HepG2 (cell line): ENCODE data around the gene SACS. TPM values are rescaled to one million over a fixed set of nuclear protein-coding genes. Genes with fewer than 3 reads are reported as not detected.

Experiments used
- ATAC-seq: fragments of 200-7000 bp; cut with Tn5 transposase; 3 replicates; pipeline ENCODE4 v1.9.1; 2020; ENCODE audit warnings: mild to moderate bottlenecking, moderate library complexity
- BruUV-seq: library from RNA; stranded (reverse); fragments of 400-500 nt; replicated peaks from 2 replicates; lab custom pipeline; 2021; lab: Mats Ljungman, UMichigan
- CTCF ChIA-PET: fragments of 300-600 bp; formaldehyde crosslinking; extraction: SDS; loops from one replicate; lab custom pipeline; 2021; ENCODE audit warnings: low total read pairs, inconsistent platforms, low intra/inter-chr PET ratio; lab: Yijun Ruan, JAX
- POLR2A ChIA-PET: fragments of 350-600 bp; sonication (Branson Sonifier 250); formaldehyde crosslinking; loops from one replicate; lab custom pipeline; 2020; ENCODE audit warnings: antibody characterized with exemption, inconsistent platforms; lab: Yijun Ruan, JAX
- DNase-seq: peaks from one replicate; pipeline ENCODE4 v3.0.0-alpha.2; 2015; ENCODE audit warnings: low spot score
- FAIRE-seq: peaks from 3 replicates; lab custom pipeline; 2011; peaks lifted over from hg19 to GRCh38; lab: Jason Lieb, UNC
- H2AFZ ChIP-seq: one replicate; pipeline ENCODE4 v1.6.1; 2011; ENCODE audit warnings: low read length, inconsistent platforms
- H3K27ac ChIP-seq: fragments of 300-600 bp; 3 replicates; pipeline ENCODE4 v1.8.0; 2011; ENCODE audit warnings: mixed run types, mild to moderate bottlenecking, mixed read lengths, low read length, inconsistent platforms; ENCODE audit not compliant: insufficient read depth; ENCODE audit errors: extremely low read length
- H3K27me3 ChIP-seq, 2 experiments: fragments of 200-600 bp in 1 of 2; 2 replicates in 1 of 2; 3 replicates in 1 of 2; pipeline versions ENCODE4 v1.6.0 to v1.8.0; 2011; ENCODE audit warnings: low read length in 2 of 2, mild to moderate bottlenecking in 2 of 2, moderate library complexity in 2 of 2, inconsistent platforms in 1 of 2; ENCODE audit not compliant: insufficient read depth in 2 of 2, control insufficient read depth in 1 of 2
- H3K36me3 ChIP-seq, 2 experiments: fragments of 200-600 bp in 1 of 2; replicated peaks in 1 of 2; 2 replicates in 1 of 2; 3 replicates in 1 of 2; pipeline versions ENCODE4 v1.5.1 to v1.8.0; 2011; ENCODE audit warnings: low read length in 2 of 2, inconsistent platforms in 1 of 2; ENCODE audit not compliant: insufficient read depth in 2 of 2, control insufficient read depth in 1 of 2
- H3K4me1 ChIP-seq: 2 replicates; pipeline ENCODE4 v1.5.1; 2012; ENCODE audit warnings: low read length, inconsistent platforms; ENCODE audit not compliant: insufficient read depth
- H3K4me2 ChIP-seq: 2 replicates; pipeline ENCODE4 v1.6.0; 2011; ENCODE audit warnings: low read depth, low read length, inconsistent platforms
- H3K4me3 ChIP-seq, 3 experiments: fragments of 200-600 bp in 1 of 3; sonication (generic), shearing (Covaris generic) in 1 of 3; replicated peaks in 1 of 3; 2 replicates each; pipeline ENCODE4 v1.5.1; 2011 to 2016; ENCODE audit warnings: low read length in 3 of 3, inconsistent platforms in 2 of 3, low read depth in 2 of 3, mild to moderate bottlenecking in 2 of 3, control low read depth in 1 of 3, mixed read lengths in 1 of 3; ENCODE audit not compliant: insufficient read depth in 1 of 3
- H3K79me2 ChIP-seq: one replicate; pipeline ENCODE4 v1.6.1; 2011; ENCODE audit warnings: low read length, inconsistent platforms; ENCODE audit not compliant: insufficient read depth
- H3K9ac ChIP-seq: 2 replicates; pipeline ENCODE4 v1.6.0; 2011; ENCODE audit warnings: mild to moderate bottlenecking, low read depth, low read length, inconsistent platforms; ENCODE audit not compliant: insufficient read depth
- H3K9me3 ChIP-seq: 2 replicates; pipeline ENCODE4 v1.5.1; 2012; ENCODE audit warnings: mild to moderate bottlenecking, low read length
- H4K20me1 ChIP-seq: 2 replicates; pipeline ENCODE4 v1.6.0; 2011; ENCODE audit warnings: inconsistent platforms, mild to moderate bottlenecking, low read length, moderate library complexity; ENCODE audit not compliant: insufficient read depth
- CBX1 ChIP-seq: IDR thresholded peaks from one replicate; pipeline ENCODE4 v1.6.1; 2016; ENCODE audit warnings: antibody characterized with exemption, low read depth
- EED ChIP-seq: sonication (generic); formaldehyde crosslinking; IDR thresholded peaks from 2 replicates; pipeline ENCODE4 v1.5.0; 2020; ENCODE audit warnings: mild to moderate bottlenecking, missing genetic modification reagents
- GPBP1L1 ChIP-seq: sonication (generic); formaldehyde crosslinking; IDR thresholded peaks from 2 replicates; pipeline ENCODE4 v1.5.0; 2020; ENCODE audit warnings: mild to moderate bottlenecking, missing genetic modification reagents
- HDAC2 ChIP-seq: sonication (generic); formaldehyde crosslinking; IDR thresholded peaks from 2 replicates; pipeline ENCODE4 v1.4.0; 2020; ENCODE audit warnings: missing genetic modification reagents
- LRRFIP1 ChIP-seq: sonication (generic); formaldehyde crosslinking; conservative IDR thresholded peaks from 2 replicates; pipeline ENCODE4 v1.4.0; 2020; ENCODE audit warnings: missing genetic modification reagents
- NPAS2 ChIP-seq: sonication (generic); formaldehyde crosslinking; IDR thresholded peaks from 2 replicates; pipeline ENCODE4 v1.8.0; 2022; ENCODE audit warnings: mild to moderate bottlenecking, missing genetic modification reagents, borderline replicate concordance
- REXO4 ChIP-seq: sonication (generic); formaldehyde crosslinking; IDR thresholded peaks from 2 replicates; pipeline ENCODE4 v1.8.0; 2022; ENCODE audit warnings: missing genetic modification reagents, mild to moderate bottlenecking, borderline replicate concordance
- SNAPC4 ChIP-seq: sonication (generic); formaldehyde crosslinking; IDR thresholded peaks from 2 replicates; pipeline ENCODE4 v1.4.0; 2020; ENCODE audit warnings: mild to moderate bottlenecking, missing genetic modification reagents
- TAF1 ChIP-seq: sonication (generic); formaldehyde crosslinking; IDR thresholded peaks from 2 replicates; pipeline ENCODE4 v1.4.0; 2020; ENCODE audit warnings: missing genetic modification reagents
- THAP8 ChIP-seq: sonication (generic); formaldehyde crosslinking; IDR thresholded peaks from 2 replicates; pipeline ENCODE4 v1.5.1; 2020; ENCODE audit warnings: missing genetic modification reagents, mild to moderate bottlenecking, borderline replicate concordance
- YEATS2 ChIP-seq: sonication (generic); formaldehyde crosslinking; IDR thresholded peaks from 2 replicates; pipeline ENCODE4 v1.4.0; 2020; ENCODE audit warnings: missing genetic modification reagents, borderline replicate concordance
- ZMYM3 ChIP-seq: sonication (generic); formaldehyde crosslinking; IDR thresholded peaks from 2 replicates; pipeline ENCODE4 v1.5.1; 2020; ENCODE audit warnings: mild to moderate bottlenecking, missing genetic modification reagents
- WGBS: methylation state at CpG from one replicate; pipeline ENCODE4 v1.1.6; 2017; ENCODE audit warnings: low lambda C conversion rate; 5-methylcytosine and 5-hydroxymethylcytosine counted together
- in situ Hi-C: cut with HindIII; loops from 2 replicates; pipeline ENCODE4 v1.10.0; 2017; ENCODE audit warnings: low pct_unique_long_range_greater_than_20kb; ENCODE audit not compliant: extremely low pct_ligation_motif_present
- intact Hi-C: fragments of 100-400 bp; cut with micrococcal nuclease; formaldehyde crosslinking; loops from one replicate; pipeline ENCODE4 v1.10.0; 2022; ENCODE audit not compliant: unreplicated experiment
- polyA plus RNA-seq, 8 experiments: library from polyadenylated mRNA; depleted of rRNA in 3 of 8; stranded (reverse) in 7 of 8; unstranded in 1 of 8; fragments of >200 nt; fragmentation: Illumina TruSeq in 4 of 8; extraction: Trizol in 4 of 8; gene quantifications; 2 replicates each; pipeline versions ENCODE4 v1.2.1 to v1.2.3, GENCODE V29; 2011 to 2016; ENCODE audit warnings: low read depth in 4 of 8, missing spikeins in 1 of 8, mixed read lengths in 1 of 8; ENCODE audit not compliant: insufficient read depth in 1 of 8
- total RNA-seq, 5 experiments: library from RNA; depleted of rRNA; stranded (reverse); fragments of >200 nt; fragmentation: Illumina TruSeq; extraction: Trizol; gene quantifications; 2 replicates each; pipeline ENCODE4 v1.2.3, GENCODE V29; 2016; ENCODE audit warnings: low read depth in 1 of 5
- TF ChIP-seq, protein P1 (sequence below): IDR thresholded peaks from 2 replicates; pipeline ENCODE4 v1.6.1; 2016; ENCODE audit warnings: low read depth, control low read depth

The SACS gene
- total and polyA plus RNA-seq, 2 of the 13 experiments (the other 11 are each of a cell fraction or from before 2014, with no cell fraction given): 4.0 to 15.7 TPM

GRCh38 chr13:23377983-23378632, 55.4 kb downstream of the SACS start:
- CTCF ChIA-PET: no interaction called here
- Histone ChIP-seq H2AFZ (no peak overlapping the region), H3K4me2 (no peak overlapping the region), H3K27me3 (peaks cover 0 to 22% of the 10 kb centered on the region in 2 experiments; a peak in 1 of 5 replicates), H3K27ac (no peak overlapping the region), H3K9ac (no peak overlapping the region), H4K20me1 (no peaks in the 10 kb centered on the region), H3K4me1 (peaks cover 22% of the 10 kb centered on the region), H3K9me3 (no peaks in the 10 kb centered on the region), H3K4me3 (no peak overlapping the region), H3K79me2 (peaks cover 3% of the 10 kb centered on the region), H3K36me3 (peaks cover 0 to 2% of the 10 kb centered on the region in 2 experiments; a peak in 1 of 5 replicates)
- BruUV-seq: no TSS peak
- ATAC-seq: no peak
- intact Hi-C loops: no loop called here
- no peak for FAIRE-seq
- POLR2A ChIA-PET: no interaction called here
- 54% methylated on average over 11 of the region's 11 CpGs for WGBS
- no peak for DNase-seq
- in situ Hi-C loops: no loop called here
- TF ChIP-seq YEATS2 (CRISPR knock-in tag): no peak
- no peak for TF ChIP-seq GPBP1L1 (CRISPR knock-in tag)
- TF ChIP-seq THAP8: no peak
- TF ChIP-seq TAF1 (CRISPR knock-in tag): no peak
- TF ChIP-seq ZMYM3 (CRISPR knock-in tag): no peak
- TF ChIP-seq EED (CRISPR knock-in tag): no peak
- TF ChIP-seq, protein P1, sequence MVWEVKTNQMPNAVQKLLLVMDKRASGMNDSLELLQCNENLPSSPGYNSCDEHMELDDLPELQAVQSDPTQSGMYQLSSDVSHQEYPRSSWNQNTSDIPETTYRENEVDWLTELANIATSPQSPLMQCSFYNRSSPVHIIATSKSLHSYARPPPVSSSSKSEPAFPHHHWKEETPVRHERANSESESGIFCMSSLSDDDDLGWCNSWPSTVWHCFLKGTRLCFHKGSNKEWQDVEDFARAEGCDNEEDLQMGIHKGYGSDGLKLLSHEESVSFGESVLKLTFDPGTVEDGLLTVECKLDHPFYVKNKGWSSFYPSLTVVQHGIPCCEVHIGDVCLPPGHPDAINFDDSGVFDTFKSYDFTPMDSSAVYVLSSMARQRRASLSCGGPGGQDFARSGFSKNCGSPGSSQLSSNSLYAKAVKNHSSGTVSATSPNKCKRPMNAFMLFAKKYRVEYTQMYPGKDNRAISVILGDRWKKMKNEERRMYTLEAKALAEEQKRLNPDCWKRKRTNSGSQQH: no peak
- no peak for TF ChIP-seq REXO4 (CRISPR knock-in tag)
- TF ChIP-seq SNAPC4 (CRISPR knock-in tag): no peak
- no peak for TF ChIP-seq CBX1
- TF ChIP-seq NPAS2 (CRISPR knock-in tag): no peak
- TF ChIP-seq LRRFIP1 (CRISPR knock-in tag): no peak
- no peak for TF ChIP-seq HDAC2 (CRISPR knock-in tag)
